HG03442 (cell line): ENCODE results near the gene CSRNP2.
"Not testable (repeated sequence)": the region's sequence is repeated elsewhere in the genome, so short reads cannot be mapped to it uniquely, and the experiment has no call there.

Experiments
- ATAC-seq: cut with Tn5 transposase; IDR thresholded peaks from one replicate; pipeline ENCODE4 v1.9.1; 2021; ENCODE audit warnings: mild to moderate bottlenecking, moderate library complexity; ENCODE audit not compliant: unreplicated experiment

CSRNP2 gene

DNA sequence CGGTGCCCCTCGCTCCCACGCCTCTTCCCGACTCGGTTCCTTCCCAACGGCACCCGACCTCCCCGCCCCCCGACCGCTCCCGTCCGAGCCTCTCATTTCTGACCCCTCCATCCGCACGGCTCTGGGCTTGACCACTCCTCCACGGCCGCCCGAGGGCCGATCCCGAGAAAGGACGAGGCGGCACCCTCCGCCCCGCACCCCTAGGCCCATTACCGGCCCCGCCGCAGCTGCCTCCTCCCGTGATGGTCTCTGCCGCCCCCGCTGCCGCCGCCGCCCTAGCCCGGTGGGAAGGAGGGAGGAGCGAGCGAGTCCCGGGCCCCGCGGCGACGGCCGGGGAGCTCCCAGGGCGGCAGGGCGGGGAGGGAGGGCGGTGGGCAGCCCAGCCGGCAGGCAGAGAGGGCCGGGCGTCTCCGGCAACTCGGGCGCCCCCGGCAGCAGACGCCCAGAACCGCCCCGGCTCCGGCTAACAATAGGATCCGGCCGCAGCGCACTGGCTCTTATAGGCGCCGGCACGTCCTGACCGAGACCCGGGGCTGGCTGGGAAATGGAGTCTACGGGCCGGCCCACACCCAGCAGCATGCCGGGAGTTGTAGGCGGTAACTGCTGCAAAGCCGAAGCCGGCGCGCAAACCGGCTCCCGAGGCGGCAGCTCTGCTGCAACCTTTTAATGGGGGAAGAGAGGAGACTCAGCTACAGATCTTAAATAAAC, at the start of gene CSRNP2:
CSRNP2 (minus strand) TSS at position 471 of the 708 bp plus-strand sequence. CDS start 7,035 bp downstream, outside the sequence.
- peak; percentile 97 for ATAC-seq

DNA sequence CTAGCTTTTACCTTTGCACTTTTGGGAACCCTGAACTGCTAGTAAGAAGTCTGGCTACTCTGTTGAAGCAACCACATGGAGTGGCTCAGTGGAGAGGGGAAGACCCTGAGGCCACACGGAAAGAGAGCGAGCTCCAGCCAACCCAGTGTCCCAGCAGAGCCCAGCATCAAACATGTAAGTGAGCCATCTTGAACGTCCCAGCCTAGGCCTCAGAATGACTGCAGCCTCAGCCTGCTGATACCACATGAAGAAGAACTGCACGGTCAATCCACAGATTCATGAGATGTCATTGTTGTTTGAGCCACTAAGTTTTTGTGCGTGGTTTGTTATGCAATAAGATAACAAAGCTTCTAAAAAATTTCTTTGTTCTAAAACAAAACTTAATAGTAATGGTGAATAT, 49.3 kb upstream of the CSRNP2 start:
- ATAC-seq: no peak

GRCh38 chr12:51131745-51132521, 48.5 kb upstream of the CSRNP2 start:
- ATAC-seq: no peak

- ATAC-seq: no peak
These were observed 45.5 kb upstream of the CSRNP2 start for GRCh38 chr12:51128919-51129318.

DNA sequence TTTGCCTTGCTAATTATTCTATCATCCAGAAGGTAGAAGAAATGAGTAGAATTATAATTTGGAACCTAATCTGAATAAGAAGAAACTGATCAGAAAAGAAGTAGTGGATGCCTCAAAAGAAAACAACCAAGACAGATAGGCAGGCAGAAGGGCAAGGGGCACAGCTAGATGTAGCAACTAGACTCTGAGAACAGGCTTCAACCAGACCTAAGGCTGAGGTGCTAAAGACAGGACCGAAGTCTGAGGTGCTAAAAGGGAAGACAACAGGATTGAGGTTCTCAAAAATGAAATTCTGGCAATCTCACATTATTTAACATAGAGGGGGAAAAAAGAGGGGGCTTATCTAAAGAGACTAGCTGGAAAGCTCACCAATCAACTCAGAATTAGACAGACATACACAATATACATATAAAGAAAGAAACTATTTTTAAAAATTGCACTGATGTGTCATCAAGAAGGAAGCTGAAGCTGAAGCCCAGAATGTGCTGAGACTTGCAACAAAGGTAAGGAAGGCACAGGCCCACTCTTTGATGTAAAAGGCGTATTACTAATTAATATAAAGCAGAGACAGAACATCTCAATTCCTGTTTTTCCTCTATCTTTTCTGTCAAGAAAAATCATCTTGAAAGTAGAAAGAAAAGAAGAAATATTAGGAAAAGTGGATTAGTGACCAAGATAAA, 43.8 kb upstream of the CSRNP2 start:
- no peak for ATAC-seq

GRCh38 chr12:51126297-51126696, 42.9 kb upstream of the CSRNP2 start:
- no peak for ATAC-seq

DNA sequence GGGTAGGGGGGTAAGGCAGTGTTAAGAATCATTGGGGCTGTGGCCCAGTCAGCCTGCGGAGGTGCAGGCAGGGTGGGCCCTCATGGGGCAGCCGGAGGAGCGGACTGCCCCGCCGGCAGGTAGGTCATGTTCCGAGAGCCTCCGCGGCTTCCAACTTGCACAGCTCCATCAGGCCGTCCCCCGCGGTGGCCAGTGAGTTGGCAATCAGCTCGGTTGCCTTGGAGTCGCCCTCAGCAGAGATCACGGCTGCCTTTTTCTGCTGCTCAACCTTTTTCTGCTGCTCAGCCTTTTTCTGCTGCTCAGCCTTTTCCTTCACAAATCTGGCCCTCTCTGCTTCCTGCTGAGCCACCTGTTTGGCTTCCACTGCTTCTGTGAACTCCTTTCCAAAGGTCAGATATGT, 41.1 kb upstream of the CSRNP2 start:
- ATAC-seq: no peak

- ATAC-seq: no peak
These were observed 39.4 kb upstream of the CSRNP2 start for GRCh38 chr12:51122844-51123243.

GRCh38 chr12:51118706-51119105, 35.3 kb upstream of the CSRNP2 start:
- no peak for ATAC-seq

- no peak for ATAC-seq
These were observed 32.1 kb upstream of the CSRNP2 start for GRCh38 chr12:51115533-51115932.

- ATAC-seq: no peak
These were observed 24.7 kb upstream of the CSRNP2 start for GRCh38 chr12:51108136-51108535.

GRCh38 chr12:51103977-51104376, 20.6 kb upstream of the CSRNP2 start:
- ATAC-seq: no peak

- ATAC-seq: no peak
These were observed 15.2 kb upstream of the CSRNP2 start for GRCh38 chr12:51098611-51099010.

DNA sequence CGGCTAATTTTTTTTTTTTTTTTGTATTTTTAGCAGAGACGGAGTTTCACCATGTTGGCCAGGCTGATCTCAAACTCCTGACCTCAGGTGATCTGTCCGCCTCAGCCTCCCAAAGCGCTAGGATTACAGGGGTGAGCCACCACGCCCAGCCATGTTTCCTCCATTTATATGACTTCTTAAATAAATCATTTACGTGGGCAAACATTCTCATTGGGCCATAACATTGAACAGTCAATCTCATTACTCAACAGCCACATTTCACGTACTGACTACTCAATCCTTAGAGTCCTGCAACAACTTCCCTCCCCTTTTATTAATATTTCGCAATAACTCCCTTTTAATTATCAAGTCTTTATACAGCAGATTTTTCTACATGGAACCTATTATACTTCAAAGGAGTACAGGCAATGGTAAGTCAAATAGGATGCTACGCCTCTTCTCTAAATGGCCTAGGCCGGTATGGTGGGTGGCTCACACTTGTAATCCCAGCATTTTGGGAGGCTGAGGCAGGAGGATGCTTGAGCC, 7.4 kb upstream of the CSRNP2 start:
- no peak for ATAC-seq

- ATAC-seq: no peak
These were observed 4.4 kb upstream of the CSRNP2 start for GRCh38 chr12:51087818-51088217.

GRCh38 chr12:51086933-51087332, 3.5 kb upstream of the CSRNP2 start:
- ATAC-seq: no peak

DNA sequence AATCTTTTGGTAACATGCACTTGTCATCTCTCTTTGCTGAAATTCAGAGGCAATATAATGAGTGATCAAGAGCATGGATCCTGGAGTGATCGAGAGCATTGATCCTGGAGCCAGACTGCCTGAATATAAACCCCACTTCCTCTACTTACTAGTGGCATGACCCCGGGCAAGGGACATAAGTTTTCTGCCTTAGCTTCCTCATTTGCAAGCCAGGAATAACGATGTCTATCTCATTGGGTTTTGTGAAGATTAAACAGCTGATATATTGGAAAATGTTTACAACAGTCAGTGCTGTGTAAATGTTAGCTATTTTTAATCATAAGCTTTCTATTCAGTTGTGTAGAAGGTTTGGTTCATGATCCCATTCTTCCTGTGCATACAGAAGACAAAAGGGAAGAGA, 2.4 kb upstream of the CSRNP2 start:
- no peak for ATAC-seq

DNA sequence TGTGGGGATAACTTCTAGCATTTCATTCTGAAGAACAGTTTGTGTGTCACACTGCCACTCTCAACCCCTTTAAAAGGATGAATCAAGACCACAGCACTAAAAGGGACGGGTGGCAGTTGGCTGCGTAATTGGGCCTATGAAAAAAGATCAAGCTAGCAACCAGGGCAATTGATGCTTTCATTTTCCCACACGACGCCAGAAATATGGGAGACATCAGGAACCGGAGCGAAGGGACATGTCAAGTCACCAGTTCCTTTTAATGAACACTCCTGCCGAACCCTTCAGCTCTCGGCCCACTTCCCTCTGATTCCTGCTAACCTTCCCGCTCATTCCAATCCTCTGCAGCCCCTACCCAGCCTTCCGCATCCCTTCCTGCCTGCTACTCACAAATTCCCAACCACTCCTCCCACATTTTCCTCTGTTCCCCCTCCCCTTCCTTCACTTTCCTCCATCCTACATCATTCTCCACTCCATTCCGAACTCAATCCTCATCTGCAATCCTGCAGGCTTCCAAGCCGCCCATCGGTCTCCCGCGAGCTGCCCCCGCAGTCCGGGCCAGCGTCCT, 753 bp downstream of the CSRNP2 start:
- no peak for ATAC-seq

- ATAC-seq: no peak
These were observed 2.0 kb downstream of the CSRNP2 start for GRCh38 chr12:51081421-51081820.

- ATAC-seq: no peak
These were observed 3.3 kb downstream of the CSRNP2 start for GRCh38 chr12:51080136-51080535.

DNA sequence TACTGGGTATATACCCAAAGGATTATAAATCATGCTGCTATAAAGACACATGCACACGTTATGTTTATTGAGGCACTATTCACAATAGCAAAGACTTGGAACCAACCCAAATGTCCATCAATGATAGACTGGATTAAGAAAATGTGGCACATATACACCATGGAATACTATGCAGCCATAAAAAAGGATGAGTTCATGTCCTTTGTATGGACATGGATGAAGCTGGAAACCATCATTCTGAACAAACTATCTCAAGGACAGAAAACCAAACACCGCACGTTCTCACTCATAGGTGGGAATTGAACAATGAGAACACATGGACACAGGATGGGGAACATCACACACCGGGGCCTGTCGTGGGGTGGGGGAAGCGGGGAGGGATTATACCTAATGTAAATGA, 4.5 kb downstream of the CSRNP2 start:
- ATAC-seq: not testable (repeated sequence)
